Measurements from ENCODE around the gene MRPL37. TPM values are rescaled to one million over a fixed set of nuclear protein-coding genes. Genes with fewer than 3 reads are reported as not detected.

Gene MRPL37
- polyA plus RNA-seq, 1 of the 3 experiments (the other 2 are of a cell fraction) = 11.3 TPM

- ChIA-PET POLR2A (no interaction called here), CTCF (interaction anchor here (1.3 to 1.5 kb wide), 2 partner anchors 18 to 47 kb away, joined by 3 to 5 read pairs; no protein-coding TSS in a partner anchor)
- Histone ChIP-seq H2AFZ (ENCODE audit: low read depth) (no peak overlapping the region), H3K4me1 (ENCODE audit: control insufficient read depth in 1 of 2, insufficient read depth in 2 of 2, low read depth in 1 of 2, low read length in 1 of 2) (no peaks in the 10 kb centered on the region; a peak in 1 of 4 replicates), H3K79me2 (ENCODE audit: insufficient read depth) (no peaks in the 10 kb centered on the region), H3K9me2 (no peaks in the 10 kb centered on the region), H3K9me3 (no peaks in the 10 kb centered on the region), H3K27ac (ENCODE audit: low read depth in 2 of 2, low read length in 1 of 2) (no peak overlapping the region), H3K27me3 (ENCODE audit: insufficient read depth) (no peaks in the 10 kb centered on the region), H4K20me1 (ENCODE audit: insufficient read depth) (no peaks in the 10 kb centered on the region), H3K4me2 (no peak overlapping the region), H3K36me3 (replicated peaks in 1 of 2; ENCODE audit: control insufficient read depth in 1 of 2, insufficient read depth in 2 of 2, low read length in 1 of 2) (no peaks in the 10 kb centered on the region), H3K4me3 (ENCODE audit: low read depth in 2 of 2, low read length in 1 of 2) (no peak overlapping the region), H3K9ac (no peak overlapping the region), H3F3A (replicated peaks; ENCODE audit: insufficient read depth) (no peaks in the 10 kb centered on the region)
- TF ChIP-seq RAD21 (IDR thresholded peaks at IDR 0.05; ENCODE audit: low read length) (no peak), USF1 (IDR thresholded peaks at IDR 0.05; ENCODE audit: borderline replicate concordance, low read depth) (no peak), CTCF (IDR thresholded peaks at IDR 0.05) (no peak), POLR2AphosphoS5 (IDR thresholded peaks at IDR 0.05; ENCODE audit: low read depth, low read length) (no peak), PBX3 (IDR thresholded peaks at IDR 0.05) (no peak)
- 93% methylated on average over 3 of the region's 8 CpGs for WGBS (ENCODE audit: low lambda C conversion rate)
- DNase-seq = no peak
Observed at GRCh38 chr1:54168206-54168965, 31.6 kb upstream of the MRPL37 start.

- no peaks in the 10 kb centered on the region for H3K27me3 ChIP-seq (ENCODE audit: insufficient read depth)
- DNase-seq = no peak
- H3K4me3 ChIP-seq (ENCODE audit: low read depth in 2 of 2, low read length in 1 of 2) = no peak overlapping the region
- no peak overlapping the region for H3K9ac ChIP-seq
- no peaks in the 10 kb centered on the region; a peak in 1 of 4 replicates for H3K4me1 ChIP-seq (ENCODE audit: control insufficient read depth in 1 of 2, insufficient read depth in 2 of 2, low read depth in 1 of 2, low read length in 1 of 2)
- H3F3A ChIP-seq (replicated peaks; ENCODE audit: insufficient read depth) = no peaks in the 10 kb centered on the region
- H2AFZ ChIP-seq (ENCODE audit: low read depth) = no peak overlapping the region
- ChIA-PET CTCF (interaction anchor here (1.5 kb wide), 1 partner anchor 17 kb away, joined by 3 read pairs; no protein-coding TSS in a partner anchor), POLR2A (no interaction called here)
- TF ChIP-seq RCOR1 (IDR thresholded peaks at IDR 0.05; ENCODE audit: low read length) (no peak), ZBTB33 (IDR thresholded peaks at IDR 0.05; ENCODE audit: borderline replicate concordance, low read depth) (no peak), IRF3 (IDR thresholded peaks at IDR 0.05; ENCODE audit: low read depth, low read length) (no peak), FOSL2 (IDR thresholded peaks at IDR 0.05; ENCODE audit: borderline replicate concordance, low read depth) (no peak), GABPA (IDR thresholded peaks at IDR 0.05; ENCODE audit: low read depth) (no peak), TCF12 (IDR thresholded peaks at IDR 0.05) (no peak), FOXM1 (IDR thresholded peaks at IDR 0.05; ENCODE audit: low read depth) (no peak), MXI1 (IDR thresholded peaks at IDR 0.05; ENCODE audit: low read depth, low read length) (no peak), POLR2AphosphoS5 (IDR thresholded peaks at IDR 0.05; ENCODE audit: low read depth, low read length) (no peak), FOXJ3 (CRISPR knock-in tag; IDR thresholded peaks at IDR 0.05) (no peak), SMC3 (IDR thresholded peaks at IDR 0.05; ENCODE audit: low read depth, low read length) (no peak), RFX5 (IDR thresholded peaks at IDR 0.05; ENCODE audit: low read length) (no peak)
- no peaks in the 10 kb centered on the region for H4K20me1 ChIP-seq (ENCODE audit: insufficient read depth)
- no peak overlapping the region for H3K4me2 ChIP-seq
- no peaks in the 10 kb centered on the region for H3K9me3 ChIP-seq
- no peaks in the 10 kb centered on the region for H3K9me2 ChIP-seq
- 73% methylated on average over 3 of the region's 3 CpGs for WGBS (ENCODE audit: low lambda C conversion rate)
- H3K27ac ChIP-seq (ENCODE audit: low read depth in 2 of 2, low read length in 1 of 2) = no peak overlapping the region
- no peaks in the 10 kb centered on the region for H3K36me3 ChIP-seq (replicated peaks in 1 of 2; ENCODE audit: control insufficient read depth in 1 of 2, insufficient read depth in 2 of 2, low read length in 1 of 2)
- no peaks in the 10 kb centered on the region for H3K79me2 ChIP-seq (ENCODE audit: insufficient read depth)
Observed at GRCh38 chr1:54169068-54169467, 30.9 kb upstream of the MRPL37 start.

Measured in SK-N-SH (cell line).